PC-9 (cell line): ENCODE results near the gene LRP2. TPM values are rescaled to one million over a fixed set of nuclear protein-coding genes. Genes with fewer than 3 reads are reported as not detected.

Experiments
- BruUV-seq: library from RNA; stranded (reverse); fragments of 400-500 nt; replicated peaks from 2 replicates; lab custom pipeline; 2021; lab: Mats Ljungman, UMichigan
- CTCF ChIA-PET: fragments of 300-600 bp; sonication (Branson Sonifier 250); formaldehyde crosslinking; loops from one replicate; lab custom pipeline; 2022; ENCODE audit warnings: antibody characterized with exemption; lab: Charles Lee
- POLR2A ChIA-PET: fragments of 300-600 bp; sonication (Branson Sonifier 250); formaldehyde crosslinking; loops from one replicate; lab custom pipeline; 2022; ENCODE audit warnings: antibody characterized with exemption; ENCODE audit not compliant: unreplicated experiment; lab: Charles Lee
- DNase-seq, 2 experiments: peaks; one replicate each; pipeline versions ENCODE4 v3.0.0 to v3.0.0-alpha.2; 2015 to 2022; ENCODE audit warnings: mixed read lengths in 1 of 2
- H2AFZ ChIP-seq: fragments of 200-600 bp; sonication (generic); 2 replicates; pipeline ENCODE4 v1.8.1; 2017; ENCODE audit warnings: antibody characterized with exemption
- H3F3A ChIP-seq: fragments of 200-600 bp; sonication (generic); 2 replicates; pipeline ENCODE4 v1.8.1; 2017; ENCODE audit warnings: antibody characterized with exemption, mild to moderate bottlenecking, low read depth; ENCODE audit not compliant: insufficient read depth
- H3K27ac ChIP-seq: fragments of 200-600 bp; sonication (generic); 2 replicates; pipeline ENCODE4 v1.6.1; 2016; ENCODE audit warnings: mixed run types
- H3K27me3 ChIP-seq: fragments of 200-600 bp; sonication (generic); 2 replicates; pipeline ENCODE4 v1.6.1; 2016; ENCODE audit warnings: low read depth, mixed run types; ENCODE audit not compliant: insufficient read depth
- H3K36me3 ChIP-seq: fragments of 200-600 bp; sonication (generic); 2 replicates; pipeline ENCODE4 v1.6.1; 2016; ENCODE audit warnings: low read depth, mixed run types
- H3K4me1 ChIP-seq: fragments of 200-600 bp; sonication (generic); replicated peaks from 2 replicates; pipeline ENCODE4 v1.6.1; 2016; ENCODE audit warnings: mixed run types; ENCODE audit not compliant: insufficient read depth
- H3K4me2 ChIP-seq: fragments of 200-600 bp; sonication (generic); 2 replicates; pipeline ENCODE4 v1.6.1; 2017; ENCODE audit warnings: mixed run types
- H3K4me3 ChIP-seq: fragments of 200-600 bp; sonication (generic); 2 replicates; pipeline ENCODE4 v1.6.1; 2016; ENCODE audit warnings: mixed run types
- H3K79me2 ChIP-seq: fragments of 200-600 bp; sonication (generic); 2 replicates; pipeline ENCODE4 v1.6.1; 2017; ENCODE audit warnings: low read depth, mixed run types
- H3K9me2 ChIP-seq: fragments of 200-600 bp; sonication (generic); 2 replicates; pipeline ENCODE4 v1.8.1; 2017; ENCODE audit warnings: mild to moderate bottlenecking; ENCODE audit not compliant: insufficient read depth
- H3K9me3 ChIP-seq: fragments of 200-600 bp; sonication (generic); 2 replicates; pipeline ENCODE4 v1.8.1; 2016; ENCODE audit warnings: low read depth; ENCODE audit not compliant: insufficient read depth
- H4K20me1 ChIP-seq: fragments of 200-600 bp; sonication (generic); 2 replicates; pipeline ENCODE4 v1.8.1; 2017; ENCODE audit not compliant: insufficient read depth
- CTCF ChIP-seq: fragments of 200-600 bp; sonication (generic); conservative IDR thresholded peaks from 2 replicates; pipeline ENCODE4 v1.6.1; 2017; ENCODE audit warnings: mixed run types, antibody characterized with exemption, mild to moderate bottlenecking, moderate library complexity
- EZH2 ChIP-seq: fragments of 200-600 bp; sonication (generic); IDR thresholded peaks from 2 replicates; pipeline ENCODE4 v1.8.0; 2017; ENCODE audit warnings: antibody characterized with exemption, low read depth
- intact Hi-C: fragments of 100-400 bp; cut with micrococcal nuclease; formaldehyde crosslinking; loops from one replicate; pipeline ENCODE4 v1.10.0; 2022; ENCODE audit not compliant: unreplicated experiment
- total RNA-seq: library from RNA; stranded (reverse); gene quantifications from 2 replicates; pipeline ENCODE4 v1.2.3, GENCODE V29; 2021

Gene LRP2
- total RNA-seq, 1 experiment from 2014 or later, result not detected

DNA sequence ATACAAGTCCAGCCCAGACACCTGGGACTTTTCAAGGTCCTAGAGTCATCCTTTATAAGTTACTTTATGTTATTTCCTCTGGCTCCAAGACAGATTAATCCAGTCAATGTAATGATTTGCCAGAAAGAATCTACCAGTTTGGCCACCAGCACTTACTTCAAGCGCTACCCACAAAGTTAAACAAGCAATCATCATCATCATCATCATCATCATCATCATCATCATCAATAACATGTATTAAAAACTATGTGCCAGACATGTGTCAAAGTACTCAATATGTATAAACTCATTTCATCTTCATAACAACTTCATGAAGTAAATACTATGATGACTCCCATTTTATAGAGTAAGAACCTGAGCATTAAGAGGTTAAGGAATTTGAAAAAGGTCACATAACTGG is 64.3 kb downstream of the LRP2 start:
- TF ChIP-seq EZH2 (no peak), CTCF (no peak)
- no peaks in the 10 kb centered on the region for H4K20me1 ChIP-seq
- POLR2A ChIA-PET, result no interaction called here
- no peaks in the 10 kb centered on the region for H3K9me2 ChIP-seq
- H3K4me1 ChIP-seq, result no peaks in the 10 kb centered on the region
- H3K79me2 ChIP-seq, result no peaks in the 10 kb centered on the region
- CTCF ChIA-PET, result no interaction called here
- no peak overlapping the region for H2AFZ ChIP-seq
- intact Hi-C loops, result no loop called here
- H3K27ac ChIP-seq, result no peak overlapping the region
- H3K4me3 ChIP-seq, result no peak overlapping the region
- H3F3A ChIP-seq, result no peaks in the 10 kb centered on the region
- H3K36me3 ChIP-seq, result no peaks in the 10 kb centered on the region
- no peak overlapping the region for H3K4me2 ChIP-seq
- no peaks in the 10 kb centered on the region for H3K9me3 ChIP-seq
- no peak for DNase-seq
- H3K27me3 ChIP-seq, result no peaks in the 10 kb centered on the region
- no TSS peak for BruUV-seq

GRCh38 chr2:169294001-169294675 is 68.2 kb downstream of the LRP2 start:
- CTCF ChIA-PET, result no interaction called here
- no peak overlapping the region for H3K4me2 ChIP-seq

GRCh38 chr2:169291517-169291916 is 70.8 kb downstream of the LRP2 start:
- CTCF ChIA-PET, result no interaction called here
- no peak overlapping the region for H3K4me2 ChIP-seq
- H3K4me1 ChIP-seq, result no peaks in the 10 kb centered on the region
- H2AFZ ChIP-seq, result no peak overlapping the region
- no peaks in the 10 kb centered on the region for H3F3A ChIP-seq
- H3K9me3 ChIP-seq, result no peaks in the 10 kb centered on the region
- no peaks in the 10 kb centered on the region for H4K20me1 ChIP-seq
- no peak overlapping the region for H3K27ac ChIP-seq
- intact Hi-C loops, result no loop called here
- H3K27me3 ChIP-seq, result no peaks in the 10 kb centered on the region
- POLR2A ChIA-PET, result no interaction called here
- no TSS peak for BruUV-seq
- no peaks in the 10 kb centered on the region for H3K79me2 ChIP-seq
- TF ChIP-seq CTCF, result no peak
- TF ChIP-seq EZH2, result no peak
- H3K9me2 ChIP-seq, result no peaks in the 10 kb centered on the region
- no peaks in the 10 kb centered on the region for H3K36me3 ChIP-seq
- no peak overlapping the region for H3K4me3 ChIP-seq
- no peak for DNase-seq

More at GRCh38 chr2:169294001-169294675, 68.2 kb downstream of the LRP2 start:
- POLR2A ChIA-PET, result no interaction called here
- intact Hi-C loops, result no loop called here
- TF ChIP-seq EZH2, result no peak
- TF ChIP-seq CTCF, result no peak
- BruUV-seq, result no TSS peak
- Histone ChIP-seq H2AFZ (no peak overlapping the region), H4K20me1 (no peaks in the 10 kb centered on the region), H3K9me2 (no peaks in the 10 kb centered on the region), H3K27me3 (no peaks in the 10 kb centered on the region), H3K4me3 (no peak overlapping the region), H3K79me2 (no peaks in the 10 kb centered on the region), H3K9me3 (no peaks in the 10 kb centered on the region), H3F3A (no peaks in the 10 kb centered on the region), H3K36me3 (no peaks in the 10 kb centered on the region), H3K4me1 (no peaks in the 10 kb centered on the region), H3K27ac (no peak overlapping the region)
- no peak for DNase-seq
